Activated naive CD4-positive, alpha-beta T cell treated with anti-CD3 and anti-CD28 coated beads, Interleukin-2, amount 50 U/mL, for 16 hours (primary cell): ENCODE data around the gene RASGEF1C.
"Not testable (repeated sequence)": the region's sequence is repeated elsewhere in the genome, so short reads cannot be mapped to it uniquely, and the experiment has no call there.

ENCODE experiments used
- DNase-seq: peaks from one replicate; pipeline ENCODE4 v3.0.0-alpha.2; 2020

Gene RASGEF1C

GRCh38 chr5:180098991-180099732 lies 109.8 kb downstream of the RASGEF1C start:
- DNase-seq: no peak

GRCh38 chr5:180098526-180098925 lies 110.5 kb downstream of the RASGEF1C start:
- DNase-seq: no peak

- DNase-seq: no peak
These were observed 111.1 kb downstream of the RASGEF1C start for GRCh38 chr5:180097926-180098325.

- DNase-seq: no peak
These were observed 111.7 kb downstream of the RASGEF1C start for GRCh38 chr5:180097163-180097894.

- no peak for DNase-seq
These were observed 112.4 kb downstream of the RASGEF1C start for GRCh38 chr5:180096616-180097015.

GRCh38 chr5:180095545-180095944 lies 113.5 kb downstream of the RASGEF1C start:
- DNase-seq: no peak

- no peak for DNase-seq
These were observed 115.2 kb downstream of the RASGEF1C start for GRCh38 chr5:180093651-180094382.

GRCh38 chr5:180093241-180093640 lies 115.8 kb downstream of the RASGEF1C start:
- DNase-seq: no peak

GRCh38 chr5:180090769-180091546 lies 118.1 kb downstream of the RASGEF1C start:
- no peak for DNase-seq

GRCh38 chr5:180090098-180090768 lies 118.8 kb downstream of the RASGEF1C start:
- DNase-seq: peak; percentile 84

- not testable (repeated sequence) for DNase-seq
These were observed 119.4 kb downstream of the RASGEF1C start for GRCh38 chr5:180089628-180090027.

GRCh38 chr5:180088561-180088960 lies 120.5 kb downstream of the RASGEF1C start:
- DNase-seq: no peak

- DNase-seq: no peak
These were observed 122.1 kb downstream of the RASGEF1C start for GRCh38 chr5:180086816-180087399.

- DNase-seq: no peak
These were observed 123.2 kb downstream of the RASGEF1C start for GRCh38 chr5:180085837-180086236.

- DNase-seq: no peak
These were observed 124.1 kb downstream of the RASGEF1C start for GRCh38 chr5:180084638-180085561.

- no peak for DNase-seq
These were observed 125.4 kb downstream of the RASGEF1C start for GRCh38 chr5:180083529-180084060.

- DNase-seq: no peak
These were observed 126.2 kb downstream of the RASGEF1C start for GRCh38 chr5:180082633-180083420.

- no peak for DNase-seq
These were observed 127.5 kb downstream of the RASGEF1C start for GRCh38 chr5:180081481-180081880.

- DNase-seq: peak; percentile 65
These were observed 128.3 kb downstream of the RASGEF1C start for GRCh38 chr5:180080486-180081280.
